SH-SY5Y (cell line): Measurements from ENCODE around the gene TMEM82.

ENCODE experiments used
- GATA2 ChIP-seq: IDR thresholded peaks from 2 replicates; pipeline ENCODE4 v1.6.1; 2011; ENCODE audit warnings: mild to moderate bottlenecking, low read depth, low read length
- GATA3 ChIP-seq: IDR thresholded peaks from 2 replicates; pipeline ENCODE4 v1.6.1; 2011; ENCODE audit warnings: low read depth, mild to moderate bottlenecking, low read length, moderate library complexity

DNA sequence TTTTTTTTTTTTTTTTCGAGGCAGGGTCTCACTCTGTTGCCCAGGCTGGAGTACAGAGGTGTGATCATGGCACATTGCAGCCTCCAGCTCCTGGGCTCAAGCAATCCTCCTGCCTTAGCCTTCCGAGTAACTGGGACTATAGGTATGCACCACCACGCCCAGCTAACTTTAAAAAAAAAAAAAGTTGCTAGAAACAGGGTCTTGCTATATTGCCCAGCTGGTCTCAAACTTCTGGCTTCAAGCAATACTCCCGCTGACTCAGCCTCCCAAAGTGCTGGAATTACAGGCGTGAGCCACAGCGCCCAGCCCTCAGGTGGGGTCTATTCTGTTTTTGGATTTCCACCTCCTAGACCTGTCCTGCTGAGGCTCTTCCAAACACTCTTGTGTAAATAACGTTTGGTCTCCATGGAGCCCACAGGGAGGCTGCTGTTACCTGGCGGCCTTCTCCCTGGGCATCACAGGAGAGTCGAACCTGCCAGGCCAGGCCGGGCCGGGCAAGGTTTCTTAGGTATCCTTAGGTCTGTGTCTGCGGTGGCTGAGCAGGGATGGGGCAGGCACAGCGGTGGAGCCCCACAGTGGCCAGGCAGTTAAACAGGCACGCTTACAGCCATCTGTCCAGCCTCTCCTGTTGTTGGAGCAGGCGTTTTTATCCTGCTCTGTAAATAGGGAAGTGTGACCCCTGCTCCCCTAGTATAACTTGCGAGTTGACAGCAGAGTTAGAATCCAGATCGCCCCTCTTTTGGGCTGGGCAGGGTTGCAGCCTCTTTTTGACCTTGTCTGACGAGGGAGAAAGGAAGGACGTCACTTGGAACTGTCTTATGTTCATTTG is 39.4 kb upstream of the TMEM82 start:
- TF ChIP-seq GATA2 (no peak), GATA3 (no peak)
